Mucosa of rectum (tissue), 2 donors: Measurements from ENCODE around the gene ERGIC1.

Source experiments
- H3K27ac ChIP-seq, 2 donors: one replicate each; pipeline ENCODE4 v1.7.0; 2013; ENCODE audit warnings: inconsistent platforms in 2 of 2, low read depth in 2 of 2, low read length in 2 of 2
- H3K27me3 ChIP-seq, 2 donors: one replicate each; pipeline ENCODE4 v1.7.0; 2013; ENCODE audit warnings: low read length in 2 of 2; ENCODE audit not compliant: control insufficient read depth in 2 of 2, insufficient read depth in 2 of 2
- H3K36me3 ChIP-seq, 2 donors: one replicate each; pipeline ENCODE4 v1.7.0; 2013; ENCODE audit warnings: low read length in 2 of 2; ENCODE audit not compliant: control insufficient read depth in 2 of 2, insufficient read depth in 2 of 2
- H3K4me1 ChIP-seq, 2 donors: one replicate each; pipeline ENCODE4 v1.7.0; 2013; ENCODE audit warnings: low read length in 2 of 2, mild to moderate bottlenecking in 1 of 2; ENCODE audit not compliant: control insufficient read depth in 2 of 2, insufficient read depth in 2 of 2
- H3K4me3 ChIP-seq, 2 donors: one replicate each; pipeline ENCODE4 v1.7.0; 2013; ENCODE audit warnings: low read length in 2 of 2
- H3K9ac ChIP-seq, 2 donors: one replicate each; pipeline ENCODE4 v1.7.0; 2013; ENCODE audit warnings: low read length in 2 of 2, low read depth in 1 of 2, mild to moderate bottlenecking in 1 of 2
- H3K9me3 ChIP-seq, 2 donors: one replicate each; pipeline ENCODE4 v1.7.0; 2013; ENCODE audit warnings: low read length in 2 of 2; ENCODE audit not compliant: control insufficient read depth in 2 of 2
- donor health status: healthy.
- donor health status: Normal muscosa, but diverticular disease.

ERGIC1 gene

DNA sequence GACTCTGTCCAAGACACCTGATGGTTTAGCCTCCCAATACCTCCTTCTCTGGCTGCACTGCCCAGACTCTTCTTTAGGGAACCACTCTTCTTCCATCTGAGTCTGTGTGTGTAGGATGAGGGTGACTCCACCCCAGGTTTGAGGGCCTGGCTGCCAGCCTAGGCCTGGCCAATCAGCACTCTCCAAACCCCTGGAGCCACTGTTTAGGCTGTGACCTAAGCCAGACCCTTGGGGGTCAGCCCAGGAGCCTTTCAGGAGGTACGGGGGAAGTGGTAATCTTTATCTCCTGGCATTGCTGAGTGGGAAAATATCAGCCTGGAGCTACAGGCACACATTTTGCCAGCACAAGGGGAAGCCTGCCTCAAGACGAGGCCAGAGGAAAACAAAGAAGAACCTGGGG is 6.2 kb upstream of the ERGIC1 start:
- Histone ChIP-seq H3K4me3 (no peak overlapping the region), H3K9me3 (peaks cover 0 to 4% of the 10 kb centered on the region in 2 donors), H3K27me3 (no peaks in the 10 kb centered on the region), H3K27ac (no peak overlapping the region), H3K9ac (no peak overlapping the region), H3K36me3 (no peaks in the 10 kb centered on the region), H3K4me1 (no peaks in the 10 kb centered on the region)

DNA sequence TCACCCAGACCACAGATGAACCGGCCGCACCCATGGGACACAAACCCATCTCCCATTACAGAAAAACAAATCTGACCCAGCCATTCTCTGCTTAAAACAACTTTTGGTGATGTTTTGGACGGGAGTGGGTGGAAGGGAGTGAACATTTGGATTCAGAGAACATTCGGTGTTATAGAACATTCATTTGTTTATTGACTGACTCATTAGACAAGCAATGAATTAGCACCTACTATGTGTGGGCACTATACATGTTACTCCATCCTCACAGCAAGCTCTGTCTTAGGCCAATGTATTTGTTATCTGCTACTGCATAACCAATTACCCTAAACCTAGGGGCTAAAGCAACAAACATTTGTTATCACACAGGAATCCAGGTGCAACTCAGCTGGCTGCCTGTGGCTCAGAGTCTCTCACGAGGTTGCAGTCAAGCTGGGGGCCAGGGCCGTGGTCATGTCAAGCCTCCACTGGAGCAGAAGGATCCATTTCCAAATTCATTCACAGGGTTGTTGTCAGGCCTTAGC is 5.1 kb upstream of the ERGIC1 start:
- Histone ChIP-seq H3K27ac (no peak overlapping the region), H3K4me1 (no peaks in the 10 kb centered on the region), H3K27me3 (no peaks in the 10 kb centered on the region), H3K36me3 (no peaks in the 10 kb centered on the region), H3K9ac (no peak overlapping the region), H3K9me3 (peaks cover 0 to 4% of the 10 kb centered on the region in 2 donors), H3K4me3 (no peak overlapping the region)

DNA sequence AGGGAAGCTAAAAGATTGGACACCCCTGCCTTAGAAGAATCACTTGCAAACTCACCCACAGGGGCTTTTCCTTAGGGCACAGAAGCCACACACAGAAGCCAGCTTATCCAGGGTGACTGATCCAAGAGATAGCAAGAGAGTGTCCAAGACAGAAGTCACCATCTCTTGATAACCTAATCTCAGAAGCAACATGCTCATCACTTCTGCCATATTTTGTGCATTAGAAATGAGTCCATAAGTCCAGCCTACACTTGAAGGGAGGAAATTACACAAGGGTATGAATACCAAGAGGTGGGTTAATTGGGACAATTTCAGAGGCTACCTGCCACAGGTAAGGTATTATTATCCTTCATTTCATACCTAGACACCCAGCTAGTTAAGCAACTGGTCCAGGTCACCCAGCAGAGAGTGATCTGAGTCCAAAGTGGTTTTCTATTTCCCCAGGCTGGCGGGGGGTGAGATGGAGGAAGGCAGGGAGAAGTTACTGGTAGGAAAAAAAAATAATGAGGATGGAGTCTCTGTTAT is 3.7 kb upstream of the ERGIC1 start:
- Histone ChIP-seq H3K9ac (no peak overlapping the region), H3K9me3 (peaks cover 0 to 4% of the 10 kb centered on the region in 2 donors), H3K4me3 (no peak overlapping the region), H3K36me3 (no peaks in the 10 kb centered on the region), H3K27ac (no peak overlapping the region), H3K4me1 (peaks cover 5% of the 10 kb centered on the region in 2 donors), H3K27me3 (no peaks in the 10 kb centered on the region)

DNA sequence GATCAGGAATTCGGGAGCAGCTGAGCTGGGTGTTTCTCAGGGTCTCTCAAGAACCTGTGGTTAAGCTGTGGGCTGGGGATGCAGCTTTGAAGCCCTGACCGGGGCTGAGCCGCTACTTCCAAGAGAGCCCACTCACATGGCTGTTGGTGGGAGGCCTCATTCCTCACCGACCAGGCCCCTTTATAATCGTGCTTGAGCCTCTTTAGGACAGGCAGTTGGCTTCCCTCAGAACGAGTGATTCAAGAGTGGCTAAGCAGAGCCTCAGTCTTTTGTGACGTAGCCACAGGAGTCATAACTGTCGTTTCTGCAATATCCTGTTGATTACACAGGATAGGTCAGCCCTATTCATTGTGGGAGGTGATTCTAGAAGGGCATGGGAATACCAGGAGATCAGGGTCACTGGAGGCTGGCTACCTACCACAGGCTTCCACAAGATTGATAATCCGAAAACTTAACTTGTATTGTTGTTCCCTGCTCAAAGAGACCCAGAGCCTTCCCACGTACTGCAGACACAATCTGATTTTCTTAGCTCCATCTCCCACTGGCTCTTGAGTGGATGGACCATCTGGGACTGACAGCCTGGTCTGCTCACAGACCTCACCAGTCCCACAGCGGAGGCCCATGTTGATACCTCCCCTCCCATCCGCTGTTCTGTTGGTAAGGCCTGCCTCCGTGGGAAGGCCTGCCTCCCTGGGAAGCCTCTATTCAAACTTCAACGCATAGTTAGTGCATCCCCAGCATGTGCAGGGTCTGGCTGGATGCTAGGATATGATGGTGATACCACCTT is 3.0 kb upstream of the ERGIC1 start:
- no peak overlapping the region for H3K27ac ChIP-seq
- H3K36me3 ChIP-seq: no peaks in the 10 kb centered on the region
- H3K9ac ChIP-seq: no peak overlapping the region
- peaks cover 0 to under 1% of the 10 kb centered on the region in 2 donors for H3K9me3 ChIP-seq
- H3K27me3 ChIP-seq: no peaks in the 10 kb centered on the region
- H3K4me1 ChIP-seq: peaks cover 12% of the 10 kb centered on the region in 2 donors
- H3K4me3 ChIP-seq: no peak overlapping the region

DNA sequence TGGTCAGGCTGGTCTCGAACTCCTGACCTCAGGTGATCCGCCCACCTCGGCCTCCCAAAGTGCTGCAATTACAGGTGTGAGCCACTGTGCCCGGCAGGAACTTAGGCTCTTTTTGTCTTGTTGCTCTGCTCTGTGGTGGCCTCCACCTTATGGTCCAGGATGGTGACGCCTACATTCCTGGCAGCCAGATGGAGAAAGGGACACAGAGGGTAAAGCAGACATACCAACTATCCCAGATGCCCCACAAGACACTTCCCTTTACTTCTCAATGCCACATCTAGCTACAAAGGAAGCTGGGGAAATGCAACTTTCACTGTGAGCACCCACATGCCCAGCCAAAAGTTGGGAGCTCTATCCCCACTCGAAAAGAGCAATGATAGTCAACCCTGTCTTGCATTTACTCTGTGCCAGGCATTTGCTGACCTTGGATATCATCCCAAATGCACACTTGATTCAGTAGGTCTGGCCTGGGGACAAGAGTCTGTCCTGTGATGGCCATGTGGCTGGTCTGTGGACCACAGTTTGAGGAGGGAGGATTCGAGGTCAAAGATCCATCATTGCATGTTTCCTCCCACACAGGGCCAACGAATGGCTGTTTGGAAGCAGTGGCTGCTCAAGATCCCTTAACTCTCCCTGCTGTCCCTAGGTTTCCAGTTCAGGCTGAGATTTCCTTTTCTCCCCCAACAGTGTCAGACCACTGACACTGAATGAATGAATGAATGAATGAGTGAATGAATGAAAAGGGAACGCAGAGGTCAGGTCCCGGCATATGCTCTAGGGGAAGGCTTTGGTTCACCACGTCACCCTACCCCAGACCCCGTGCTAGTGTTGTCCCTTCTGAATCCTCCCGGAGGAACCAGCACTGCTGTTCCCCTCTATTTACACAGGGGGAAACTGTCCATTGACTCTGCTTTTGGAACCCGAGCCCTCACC is 1.4 kb upstream of the ERGIC1 start:
- no peak overlapping the region for H3K9ac ChIP-seq

DNA sequence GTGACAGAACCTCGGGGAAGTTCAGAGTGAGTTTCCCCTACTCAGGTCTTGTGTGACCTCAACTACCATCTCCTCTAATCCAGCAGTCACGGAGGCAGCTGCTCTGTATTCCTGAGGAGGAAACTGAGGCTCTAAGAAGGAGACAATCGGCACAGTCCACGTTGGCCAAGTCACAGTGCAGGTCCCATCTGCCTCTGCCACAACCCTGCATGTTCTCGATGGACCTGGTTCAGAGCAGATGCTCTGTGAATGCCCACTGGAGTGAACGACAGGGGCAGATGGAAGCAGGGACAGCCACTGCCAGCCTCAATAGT is 722 bp upstream of the ERGIC1 start:
- H3K4me3 ChIP-seq: peak overlapping the region in 1 of 2 donors; percentile 87

More for the DNA sequence above, 1.4 kb upstream of the ERGIC1 start:
- no peaks in the 10 kb centered on the region for H3K27me3 ChIP-seq
- no peaks in the 10 kb centered on the region for H3K9me3 ChIP-seq
- H3K36me3 ChIP-seq: no peaks in the 10 kb centered on the region
- peaks cover 27 to 28% of the 10 kb centered on the region in 2 donors for H3K4me1 ChIP-seq
- H3K4me3 ChIP-seq: no peak overlapping the region
- H3K27ac ChIP-seq: peak overlapping the region; percentile 92 to 95

DNA sequence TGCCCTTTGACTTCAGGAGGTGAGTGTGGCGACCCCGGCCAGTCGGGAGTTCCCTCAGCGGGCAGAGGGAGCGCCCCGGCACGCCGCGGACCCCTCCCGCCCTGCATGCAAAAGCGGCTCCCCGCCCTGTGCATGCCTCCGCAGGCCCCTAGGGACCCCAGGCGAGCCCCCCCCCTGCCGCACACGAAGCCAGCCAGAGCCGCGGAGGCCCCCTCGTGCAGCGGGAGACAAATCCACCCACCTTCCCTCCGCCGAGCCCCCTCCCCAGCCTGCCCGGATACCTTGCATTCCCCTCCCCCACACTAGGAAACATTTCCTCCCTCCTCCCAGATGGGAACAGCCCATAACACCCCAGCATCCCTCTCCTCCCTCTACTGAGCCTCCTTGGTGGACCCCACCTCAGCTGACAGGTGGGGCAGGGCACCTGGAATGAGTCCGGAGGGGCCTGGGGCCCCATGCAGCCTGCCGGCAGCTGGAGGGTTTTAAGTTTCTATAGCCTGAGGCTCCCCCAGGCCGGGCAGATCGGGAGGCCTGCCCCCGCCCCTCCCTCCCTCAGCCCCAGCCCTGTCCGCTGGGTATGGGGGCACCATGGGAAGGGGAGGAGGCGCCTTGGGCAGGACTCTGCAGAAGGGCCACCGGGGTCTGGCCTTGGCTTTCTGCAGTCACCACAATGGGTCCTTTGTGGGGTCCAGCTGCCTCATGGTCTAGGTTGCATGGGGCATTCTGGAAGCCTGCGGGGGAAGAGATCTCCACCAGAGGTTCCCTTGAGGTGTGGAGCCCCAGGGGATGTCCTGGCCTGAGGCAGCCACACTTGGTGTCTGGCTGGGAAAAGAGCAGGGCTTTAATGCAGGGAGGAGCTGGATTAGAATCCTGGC is 601 bp downstream of the ERGIC1 start:
- Histone ChIP-seq H3K27me3 (no peaks in the 10 kb centered on the region), H3K9me3 (no peaks in the 10 kb centered on the region), H3K27ac (peak overlapping the region; percentile 92 to 95), H3K4me1 (peaks cover 38% of the 10 kb centered on the region in 2 donors), H3K4me3 (peak overlapping the region; percentile 87), H3K9ac (peak overlapping the region; percentile 90 to 92), H3K36me3 (no peaks in the 10 kb centered on the region)

More for the DNA sequence above, 722 bp upstream of the ERGIC1 start:
- Histone ChIP-seq H3K4me1 (peaks cover 32 to 35% of the 10 kb centered on the region in 2 donors), H3K36me3 (no peaks in the 10 kb centered on the region), H3K27ac (peak overlapping the region; percentile 92 to 95), H3K9ac (peak overlapping the region; percentile 2 to 10), H3K27me3 (no peaks in the 10 kb centered on the region), H3K9me3 (no peaks in the 10 kb centered on the region)

DNA sequence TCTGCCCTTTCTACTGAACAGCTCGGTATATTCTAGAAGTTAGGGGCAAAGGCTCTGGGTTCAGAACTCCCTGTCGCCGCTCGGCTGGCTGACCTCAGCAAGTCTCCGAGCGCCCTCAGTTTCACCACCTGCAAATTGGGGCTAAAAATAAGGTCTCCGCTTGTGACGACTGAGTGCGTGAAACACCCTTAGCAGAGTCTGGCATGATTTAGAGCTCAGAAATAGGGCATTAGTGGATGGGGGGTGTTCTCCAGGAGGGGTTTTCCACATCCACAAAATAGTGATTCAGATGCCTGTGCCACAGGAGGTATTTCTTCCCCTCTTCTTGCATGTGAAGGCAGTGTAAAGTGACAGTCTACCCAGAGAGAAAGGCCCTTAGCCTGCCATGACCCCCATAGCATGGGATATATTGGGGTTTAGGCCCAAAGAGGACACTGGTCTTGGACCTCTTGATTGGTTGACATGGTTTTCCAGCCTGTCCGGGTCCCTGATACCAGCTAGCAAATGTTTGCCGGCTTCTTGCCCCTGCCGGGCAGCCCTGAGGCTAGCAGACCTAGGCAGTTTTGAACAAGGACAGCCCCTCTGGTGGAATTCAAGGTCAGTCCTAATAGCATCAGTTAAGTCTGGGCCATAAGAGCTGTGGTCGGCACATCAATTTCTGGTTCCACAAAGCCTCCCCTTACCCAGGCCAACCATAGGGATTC is 1.4 kb downstream of the ERGIC1 start:
- no peaks in the 10 kb centered on the region for H3K27me3 ChIP-seq
- no peaks in the 10 kb centered on the region for H3K36me3 ChIP-seq
- H3K9ac ChIP-seq: peak overlapping the region; percentile 90 to 92
- no peaks in the 10 kb centered on the region for H3K9me3 ChIP-seq
- peaks cover 39 to 44% of the 10 kb centered on the region in 2 donors for H3K4me1 ChIP-seq
- H3K4me3 ChIP-seq: peak overlapping the region; percentile 87
- H3K27ac ChIP-seq: peak overlapping the region; percentile 92 to 95

DNA sequence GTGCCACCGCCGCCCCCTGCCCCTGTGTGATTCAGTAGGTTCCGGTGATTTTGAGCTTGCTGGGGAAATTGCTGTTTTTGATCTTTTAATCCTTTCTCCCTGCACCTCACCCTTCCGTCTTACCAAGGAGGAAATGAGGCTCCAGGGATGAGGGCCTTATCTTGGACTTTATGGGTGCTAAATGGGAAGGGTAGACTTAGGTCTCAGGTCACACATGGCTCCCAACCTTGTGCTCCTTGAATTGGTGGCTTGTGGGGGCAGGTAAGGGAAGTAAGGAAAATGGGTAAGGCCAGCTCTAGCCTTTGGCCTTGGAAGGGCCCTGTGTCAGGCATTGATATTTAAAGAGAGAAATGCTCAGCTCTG is 1.9 kb downstream of the ERGIC1 start:
- peak overlapping the region; percentile 92 to 95 for H3K27ac ChIP-seq
- no peaks in the 10 kb centered on the region for H3K9me3 ChIP-seq
- H3K36me3 ChIP-seq: peaks cover 0 to 2% of the 10 kb centered on the region in 2 donors
- H3K4me1 ChIP-seq: peaks cover 39 to 46% of the 10 kb centered on the region in 2 donors
- no peaks in the 10 kb centered on the region for H3K27me3 ChIP-seq
- H3K9ac ChIP-seq: peak overlapping the region; percentile 90 to 92
- peak overlapping the region; percentile 87 for H3K4me3 ChIP-seq
